A673 (cell line): Measurements from ENCODE around the gene CACNB1. TPM values are rescaled to one million over a fixed set of nuclear protein-coding genes. Genes with fewer than 3 reads are reported as not detected.

ENCODE experiments used
- BruUV-seq: library from RNA; stranded (reverse); fragments of 400-500 nt; replicated peaks from 2 replicates; lab custom pipeline; 2021; lab: Mats Ljungman, UMichigan
- CTCF ChIA-PET: fragments of 300-600 bp; sonication (Branson Sonifier 250); formaldehyde crosslinking; loops from one replicate; lab custom pipeline; 2022; ENCODE audit warnings: antibody characterized with exemption; lab: Charles Lee
- POLR2A ChIA-PET: fragments of 300-600 bp; sonication (Branson Sonifier 250); formaldehyde crosslinking; loops from one replicate; lab custom pipeline; 2022; ENCODE audit warnings: antibody characterized with exemption; ENCODE audit not compliant: low non-redundant PET; lab: Charles Lee
- DNase-seq: peaks from one replicate; pipeline ENCODE4 v3.0.0-alpha.2; 2015; ENCODE audit warnings: low spot score
- H3K27ac ChIP-seq: fragments of 200-600 bp; sonication (generic); 2 replicates; pipeline ENCODE4 v1.5.1; 2016; ENCODE audit warnings: mixed run types, low read depth, mild to moderate bottlenecking, mixed read lengths, antibody characterized with exemption, low read length; ENCODE audit not compliant: poor library complexity, severe bottlenecking
- H3K27me3 ChIP-seq: fragments of 200-600 bp; sonication (generic); replicated peaks from 2 replicates; pipeline ENCODE4 v1.6.1; 2017; ENCODE audit warnings: mixed run types, low read depth, mild to moderate bottlenecking, mixed read lengths, antibody characterized with exemption, low read length; ENCODE audit not compliant: insufficient read depth, poor library complexity
- H3K36me3 ChIP-seq: fragments of 200-600 bp; sonication (generic); 2 replicates; pipeline ENCODE4 v1.6.1; 2016; ENCODE audit warnings: mixed run types, mild to moderate bottlenecking, mixed read lengths, antibody characterized with exemption, low read length; ENCODE audit not compliant: insufficient read depth, poor library complexity, severe bottlenecking
- H3K4me1 ChIP-seq: fragments of 200-600 bp; sonication (generic); 2 replicates; pipeline ENCODE4 v1.6.1; 2017; ENCODE audit warnings: mixed run types, mild to moderate bottlenecking, mixed read lengths, antibody characterized with exemption, low read length; ENCODE audit not compliant: insufficient read depth, poor library complexity, severe bottlenecking
- H3K4me3 ChIP-seq: fragments of 200-600 bp; sonication (generic); 2 replicates; pipeline ENCODE4 v1.5.1; 2016; ENCODE audit warnings: low read depth, mixed run types, mild to moderate bottlenecking, mixed read lengths, low read length; ENCODE audit not compliant: poor library complexity, severe bottlenecking
- H3K9me3 ChIP-seq: fragments of 200-600 bp; sonication (generic); 2 replicates; pipeline ENCODE4 v1.6.1; 2016; ENCODE audit warnings: mixed run types, low read depth, mild to moderate bottlenecking, mixed read lengths, antibody characterized with exemption, low read length; ENCODE audit not compliant: poor library complexity, severe bottlenecking
- CTCF ChIP-seq: fragments of 300-800, 200-600 bp; sonication (generic); conservative IDR thresholded peaks from 2 replicates; pipeline ENCODE4 v1.5.1; 2017; ENCODE audit warnings: low read depth, mild to moderate bottlenecking, antibody characterized with exemption, low read length, moderate library complexity, mixed read lengths
- EZH2 ChIP-seq: fragments of 200-600 bp; sonication (generic); IDR thresholded peaks from 2 replicates; pipeline ENCODE4 v1.6.1; 2017; ENCODE audit warnings: borderline replicate concordance, low read depth, mild to moderate bottlenecking, mixed read lengths, antibody characterized with exemption, low read length; ENCODE audit not compliant: poor library complexity, severe bottlenecking
- intact Hi-C: fragments of 100-400 bp; cut with micrococcal nuclease; formaldehyde crosslinking; loops from one replicate; pipeline ENCODE4 v1.10.0; 2022; ENCODE audit not compliant: unreplicated experiment
- total RNA-seq: library from RNA; stranded (reverse); gene quantifications from 2 replicates; pipeline ENCODE4 v1.2.3, GENCODE V29; 2021

The CACNB1 gene
- total RNA-seq, 1 experiment from 2014 or later: 8.0 TPM

- intact Hi-C loops: loop anchor here (1.0 to 5.0 kb wide), 3 partner anchors 37 to 262 kb away; partner anchors contain the start of gene PLXDC1
- no peaks in the 10 kb centered on the region for H3K36me3 ChIP-seq
- no TSS peak for BruUV-seq
- POLR2A ChIA-PET: no interaction called here
- TF ChIP-seq CTCF (no peak), EZH2 (no peak)
- no peaks in the 10 kb centered on the region for H3K27me3 ChIP-seq
- no peaks in the 10 kb centered on the region for H3K9me3 ChIP-seq
- peaks cover 10% of the 10 kb centered on the region for H3K4me1 ChIP-seq
- no peak overlapping the region for H3K27ac ChIP-seq
- CTCF ChIA-PET: interaction anchor here (0.5 to 3.2 kb wide), 10 partner anchors 8 to 378 kb away, joined by 3 to 40 read pairs (median 6); no protein-coding TSS in a partner anchor
- H3K4me3 ChIP-seq: no peak overlapping the region
- peak; percentile 37 for DNase-seq
These were observed 46.6 kb upstream of the CACNB1 start for GRCh38 chr17:39244016-39244599.

- POLR2A ChIA-PET: interaction anchor here (0.6 kb wide), 1 partner anchor 261 kb away, joined by 4 read pairs; no protein-coding TSS in a partner anchor
These were observed 45.7 kb upstream of the CACNB1 start for GRCh38 chr17:39243155-39243554.

GRCh38 chr17:39240631-39241030, 43.2 kb upstream of the CACNB1 start:
- H3K27ac ChIP-seq: no peak overlapping the region
- no peak for DNase-seq
- H3K27me3 ChIP-seq: no peaks in the 10 kb centered on the region
- no TSS peak for BruUV-seq
- TF ChIP-seq EZH2 (no peak), CTCF (no peak)
- H3K9me3 ChIP-seq: no peaks in the 10 kb centered on the region
- H3K4me3 ChIP-seq: no peak overlapping the region
- intact Hi-C loops: loop anchor here (5.0 kb wide), 2 partner anchors 88 to 258 kb away; partner anchors contain the start of gene PLXDC1
- CTCF ChIA-PET: no interaction called here
- no peaks in the 10 kb centered on the region for H3K36me3 ChIP-seq
- POLR2A ChIA-PET: no interaction called here
- peaks cover 10% of the 10 kb centered on the region for H3K4me1 ChIP-seq

More at GRCh38 chr17:39243155-39243554, 45.7 kb upstream of the CACNB1 start:
- no TSS peak for BruUV-seq
- intact Hi-C loops: loop anchor here (5.0 kb wide), 2 partner anchors 91 to 261 kb away; partner anchors contain the start of gene PLXDC1
- H3K36me3 ChIP-seq: no peaks in the 10 kb centered on the region
- H3K4me3 ChIP-seq: no peak overlapping the region
- peaks cover 10% of the 10 kb centered on the region for H3K4me1 ChIP-seq
- no peak for DNase-seq
- no peaks in the 10 kb centered on the region for H3K27me3 ChIP-seq
- no peaks in the 10 kb centered on the region for H3K9me3 ChIP-seq
- TF ChIP-seq CTCF (no peak), EZH2 (no peak)
- CTCF ChIA-PET: interaction anchor here (0.6 to 1.9 kb wide), 3 partner anchors 48 to 151 kb away, joined by 3 to 10 read pairs (median 4); no protein-coding TSS in a partner anchor
- no peak overlapping the region for H3K27ac ChIP-seq
